Spleen (tissue), 11 donors: Measurements from ENCODE around the gene ZNF697. TPM values are rescaled to one million over a fixed set of nuclear protein-coding genes. Genes with fewer than 3 reads are reported as not detected.

Experiments used
- DNase-seq: peaks from one replicate; pipeline ENCODE4 v3.0.0-alpha.2; 2020
- H3K27ac ChIP-seq, 8 donors: fragments of 200-600 bp; sonication (generic) in 7 of 8; 1 replicate in 4 of 8; 2 replicates in 4 of 8; pipeline versions ENCODE4 v1.5.0 to v1.8.0; 2016 to 2021; ENCODE audit warnings: inconsistent platforms in 4 of 8, mild to moderate bottlenecking in 4 of 8, moderate library complexity in 1 of 8
- H3K27me3 ChIP-seq, 7 donors: fragments of 200-600 bp; sonication (generic) in 6 of 7; replicated peaks in 1 of 7; 1 replicate in 4 of 7; 2 replicates in 3 of 7; pipeline versions ENCODE4 v1.5.0 to v1.8.0; 2016 to 2021; ENCODE audit warnings: inconsistent platforms in 3 of 7, mild to moderate bottlenecking in 1 of 7
- H3K36me3 ChIP-seq, 6 donors: fragments of 200-600 bp; sonication (generic) in 5 of 6; 1 replicate in 4 of 6; 2 replicates in 2 of 6; pipeline versions ENCODE4 v1.5.0 to v1.8.0; 2016 to 2021; ENCODE audit warnings: inconsistent platforms in 2 of 6
- H3K4me1 ChIP-seq, 6 donors: fragments of 200-600 bp; sonication (generic) in 5 of 6; 1 replicate in 3 of 6; 2 replicates in 3 of 6; pipeline versions ENCODE4 v1.5.0 to v1.8.0; 2016 to 2021; ENCODE audit warnings: inconsistent platforms in 3 of 6
- H3K4me3 ChIP-seq, 8 donors: fragments of 200-600 bp; sonication (generic) in 7 of 8; 1 replicate in 4 of 8; 2 replicates in 4 of 8; pipeline versions ENCODE4 v1.5.0 to v1.8.0; 2016 to 2021; ENCODE audit warnings: inconsistent platforms in 4 of 8, mild to moderate bottlenecking in 4 of 8, moderate library complexity in 2 of 8
- H3K9me3 ChIP-seq, 8 donors: fragments of 200-600 bp; sonication (generic) in 7 of 8; 1 replicate in 4 of 8; 2 replicates in 4 of 8; pipeline versions ENCODE4 v1.5.0 to v1.8.0; 2016 to 2021; ENCODE audit warnings: inconsistent platforms in 4 of 8
- CTCF ChIP-seq, 11 experiments: fragments of 200-600 bp in 7 of 11; fragments of 450-650 bp in 4 of 11; sonication (generic) in 4 of 11; IDR thresholded peaks in 8 of 11; conservative IDR thresholded peaks in 3 of 11; 1 replicate in 7 of 11; 2 replicates in 4 of 11; pipeline versions ENCODE4 v1.4.0 to v1.8.0; 2016 to 2021; ENCODE audit warnings: antibody characterized with exemption in 11 of 11, inconsistent platforms in 4 of 11, mild to moderate bottlenecking in 1 of 11
- POLR2A ChIP-seq, 3 donors: fragments of 450-650 bp; IDR thresholded peaks; one replicate each; pipeline ENCODE4 v1.5.1; 2017; ENCODE audit warnings: antibody characterized with exemption in 3 of 3, mild to moderate bottlenecking in 1 of 3
- POLR2AphosphoS5 ChIP-seq, 3 donors: sonication (generic); formaldehyde crosslinking; IDR thresholded peaks; one replicate each; pipeline ENCODE4 v1.5.1; 2017; ENCODE audit warnings: antibody characterized with exemption in 3 of 3
- WGBS, 5 donors: extraction: QIAGEN DNeasy Blood & Tissue Kit in 3 of 5; methylation state at CpG; one replicate each; pipeline versions ENCODE4 v1.1.5 to v1.1.7; 2013 to 2018; 5-methylcytosine and 5-hydroxymethylcytosine counted together
- intact Hi-C: fragments of 100-400 bp; cut with DNase I; formaldehyde crosslinking; loops from one replicate; pipeline ENCODE4 v1.15.0; 2023; ENCODE audit warnings: low total_unique reads
- polyA plus RNA-seq, 3 donors: library from polyadenylated mRNA; stranded (reverse); fragments of 200-250 nt; gene quantifications; one replicate each; pipeline ENCODE4 v1.2.1, GENCODE V29; 2013
- total RNA-seq, 7 donors: library from RNA; depleted of rRNA in 3 of 7; stranded (reverse); fragments of >200 nt in 3 of 7; fragmentation: NEBNext Ultra II Directional in 4 of 7; extraction: Animal tissue kit (Norgen Biotek cat#: 25700) in 4 of 7; gene quantifications; one replicate each; pipeline versions ENCODE4 v1.1.0 to v1.2.1, GENCODE V29; 2016 to 2021
- donor health status: healthy with polysubstance abuse.
- donor health status: DM: no; HTN: no; CAD: no; lungs with moderate emphysema.
- donor health status: DM: no; HTN: no; CAD: no.
- donor health status: Bipolar disorder and iron deficiency.
- donor health status: healthy.
- donor health status: DM: no; HTN: no; CAD: no.
- donor health status: DM: yes; HTN: yes; CAD: no.

ZNF697 gene
- total and polyA plus RNA-seq, 10 donors = 0.38 to 6.6 (median 5.5) TPM

- no peak overlapping the region for H3K4me3 ChIP-seq
- no peaks in the 10 kb centered on the region for H3K9me3 ChIP-seq
- no peaks in the 10 kb centered on the region for H3K36me3 ChIP-seq
- TF ChIP-seq POLR2AphosphoS5 (IDR thresholded peaks at IDR 0.05) = no peak
- TF ChIP-seq POLR2A (IDR thresholded peaks at IDR 0.05) = no peak
- TF ChIP-seq CTCF (IDR thresholded peaks at IDR 0.05 in 8 of 11, conservative IDR thresholded peaks at IDR 0.05 in 3 of 11) = no peak
- no peak for DNase-seq
- H3K27ac ChIP-seq = peak overlapping the region in 6 of 8 donors; percentile 40 to 77 (median 60)
- peaks cover 0 to 48% (median 9%) of the 10 kb centered on the region in 7 donors for H3K27me3 ChIP-seq
- intact Hi-C loops = no loop called here
- peaks cover 4 to 47% (median 20%) of the 10 kb centered on the region in 6 donors for H3K4me1 ChIP-seq
- WGBS, 5 donors = 57 to 75% (median 64%) methylated on average over 4 of the region's 4 CpGs
Observed at GRCh38 chr1:119632841-119633240, 15.2 kb downstream of the ZNF697 start.

GRCh38 chr1:119632103-119632490 lies 16.0 kb downstream of the ZNF697 start:
- 51 to 72% (median 60%) methylated on average over 5 of the region's 5 CpGs for WGBS, 5 donors

DNA sequence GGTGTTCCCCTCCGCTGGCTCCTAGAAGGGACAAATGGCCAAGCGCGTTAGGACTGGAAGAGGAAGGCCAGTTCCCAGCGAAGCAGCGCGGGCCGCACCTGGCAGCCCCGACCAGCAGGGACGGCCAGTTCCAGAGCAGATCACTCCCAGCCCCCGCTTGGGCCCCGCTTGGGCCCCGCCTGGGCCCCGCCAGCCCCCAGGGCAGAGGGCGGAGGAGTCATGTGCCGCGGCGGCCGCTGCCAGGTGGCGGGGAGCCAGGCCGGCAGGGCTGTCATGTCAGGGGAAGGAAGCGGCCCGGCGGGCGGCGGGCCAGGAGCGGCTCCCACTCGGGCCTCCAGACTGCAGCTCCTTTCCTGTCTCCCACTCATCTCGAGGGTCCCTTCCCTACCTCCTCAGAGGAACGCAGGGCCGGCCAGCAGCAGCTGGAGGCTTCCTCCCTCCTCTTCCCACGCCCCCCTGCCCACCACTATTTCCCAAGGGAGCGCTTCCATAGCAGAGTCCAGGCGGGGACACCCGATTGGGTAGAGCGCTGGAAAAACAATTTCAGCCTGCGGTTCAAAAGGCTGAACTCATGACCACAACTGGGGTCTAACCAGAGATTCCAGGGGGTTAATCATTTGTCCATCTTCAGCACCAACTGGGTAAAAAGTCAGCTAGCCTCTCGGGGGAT lies 16.5 kb downstream of the ZNF697 start:
- 6 to 17% (median 15%) methylated on average over 16 to 37 of the region's 37 CpGs for WGBS, 5 donors
- peak overlapping the region in 3 of 8 donors; percentile 13 to 42 (median 14) for H3K4me3 ChIP-seq
- intact Hi-C loops = no loop called here
- H3K4me1 ChIP-seq = peaks cover 4 to 47% (median 22%) of the 10 kb centered on the region in 6 donors
- H3K27ac ChIP-seq = peak overlapping the region in 6 of 8 donors; percentile 40 to 77 (median 60)
- no peaks in the 10 kb centered on the region for H3K36me3 ChIP-seq
- no peaks in the 10 kb centered on the region for H3K9me3 ChIP-seq
- DNase-seq = peak; percentile 87
- no peak for TF ChIP-seq POLR2A (IDR thresholded peaks at IDR 0.05)
- peak; percentile 77 to 89 (median 84) for TF ChIP-seq POLR2AphosphoS5 (IDR thresholded peaks at IDR 0.05)
- TF ChIP-seq CTCF (IDR thresholded peaks at IDR 0.05 in 8 of 11, conservative IDR thresholded peaks at IDR 0.05 in 3 of 11) = no peak
- peaks cover 0 to 51% (median 9%) of the 10 kb centered on the region in 7 donors for H3K27me3 ChIP-seq

More at GRCh38 chr1:119632103-119632490, 16.0 kb downstream of the ZNF697 start:
- Histone ChIP-seq H3K27me3 (peaks cover 0 to 51% (median 9%) of the 10 kb centered on the region in 7 donors), H3K4me3 (peak overlapping the region in 1 of 8 donors; percentile 42), H3K9me3 (no peaks in the 10 kb centered on the region), H3K36me3 (no peaks in the 10 kb centered on the region), H3K27ac (peak overlapping the region in 6 of 8 donors; percentile 40 to 77 (median 60)), H3K4me1 (peaks cover 4 to 47% (median 22%) of the 10 kb centered on the region in 6 donors)
- TF ChIP-seq POLR2AphosphoS5 (IDR thresholded peaks at IDR 0.05) = no peak
- TF ChIP-seq CTCF (IDR thresholded peaks at IDR 0.05 in 8 of 11, conservative IDR thresholded peaks at IDR 0.05 in 3 of 11) = no peak
- no peak for TF ChIP-seq POLR2A (IDR thresholded peaks at IDR 0.05)
- no peak for DNase-seq
- intact Hi-C loops = no loop called here

DNA sequence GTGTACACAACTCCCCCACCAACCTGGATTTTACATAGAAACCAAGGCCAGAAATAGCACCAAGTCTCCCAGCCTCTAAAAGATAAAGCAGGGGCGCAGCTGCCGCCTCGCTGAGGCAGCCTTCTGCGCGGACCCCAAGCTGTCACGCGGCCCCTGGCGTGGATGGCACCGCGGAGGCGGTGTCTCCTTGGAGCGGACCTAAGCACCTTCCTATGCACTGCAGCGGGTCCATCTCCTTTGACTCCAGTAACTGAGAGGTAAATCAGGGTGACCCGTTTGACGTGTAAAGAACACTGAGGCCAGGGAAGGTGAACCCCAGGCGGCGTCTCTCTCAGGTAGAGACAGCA lies 17.0 kb downstream of the ZNF697 start:
- Histone ChIP-seq H3K36me3 (no peaks in the 10 kb centered on the region), H3K4me3 (peak overlapping the region in 3 of 8 donors; percentile 13 to 42 (median 14)), H3K9me3 (no peaks in the 10 kb centered on the region), H3K4me1 (peaks cover 4 to 45% (median 22%) of the 10 kb centered on the region in 6 donors), H3K27ac (peak overlapping the region in 6 of 8 donors; percentile 40 to 77 (median 60)), H3K27me3 (peaks cover 0 to 51% (median 9%) of the 10 kb centered on the region in 7 donors)
- TF ChIP-seq POLR2A (IDR thresholded peaks at IDR 0.05) = no peak
- TF ChIP-seq POLR2AphosphoS5 (IDR thresholded peaks at IDR 0.05) = no peak
- TF ChIP-seq CTCF (IDR thresholded peaks at IDR 0.05 in 8 of 11, conservative IDR thresholded peaks at IDR 0.05 in 3 of 11) = no peak
- intact Hi-C loops = no loop called here
- 41 to 79% (median 63%) methylated on average over 17 of the region's 17 CpGs for WGBS, 5 donors
- no peak for DNase-seq
